ENCODE measurements around the gene F2RL1.

GRCh38 chr5:76800579-76800978, 18.3 kb upstream of the F2RL1 start:
- TF ChIP-seq CTCF (IDR thresholded peaks at IDR 0.05) (no peak), ELF4 (CRISPR knock-in tag; IDR thresholded peaks at IDR 0.05; ENCODE audit: low read depth) (no peak), ZBTB21 (CRISPR knock-in tag; IDR thresholded peaks at IDR 0.05; ENCODE audit: borderline replicate concordance) (no peak), TEAD4 (CRISPR knock-in tag; IDR thresholded peaks at IDR 0.05) (no peak), SOX15 (CRISPR knock-in tag; IDR thresholded peaks at IDR 0.05) (no peak), USF1 (CRISPR knock-in tag; IDR thresholded peaks at IDR 0.05) (no peak), CREB1 (CRISPR knock-in tag; IDR thresholded peaks at IDR 0.05) (no peak), SP1 (CRISPR knock-in tag; conservative IDR thresholded peaks at IDR 0.05) (no peak)
- TF ChIP-seq, protein P1, sequence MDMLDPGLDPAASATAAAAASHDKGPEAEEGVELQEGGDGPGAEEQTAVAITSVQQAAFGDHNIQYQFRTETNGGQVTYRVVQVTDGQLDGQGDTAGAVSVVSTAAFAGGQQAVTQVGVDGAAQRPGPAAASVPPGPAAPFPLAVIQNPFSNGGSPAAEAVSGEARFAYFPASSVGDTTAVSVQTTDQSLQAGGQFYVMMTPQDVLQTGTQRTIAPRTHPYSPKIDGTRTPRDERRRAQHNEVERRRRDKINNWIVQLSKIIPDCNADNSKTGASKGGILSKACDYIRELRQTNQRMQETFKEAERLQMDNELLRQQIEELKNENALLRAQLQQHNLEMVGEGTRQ (CRISPR knock-in tag; IDR thresholded peaks at IDR 0.05): no peak
- TF ChIP-seq, protein P2, sequence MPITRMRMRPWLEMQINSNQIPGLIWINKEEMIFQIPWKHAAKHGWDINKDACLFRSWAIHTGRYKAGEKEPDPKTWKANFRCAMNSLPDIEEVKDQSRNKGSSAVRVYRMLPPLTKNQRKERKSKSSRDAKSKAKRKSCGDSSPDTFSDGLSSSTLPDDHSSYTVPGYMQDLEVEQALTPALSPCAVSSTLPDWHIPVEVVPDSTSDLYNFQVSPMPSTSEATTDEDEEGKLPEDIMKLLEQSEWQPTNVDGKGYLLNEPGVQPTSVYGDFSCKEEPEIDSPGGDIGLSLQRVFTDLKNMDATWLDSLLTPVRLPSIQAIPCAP (CRISPR knock-in tag; IDR thresholded peaks at IDR 0.05): no peak
